NCI-H82 (cell line): ENCODE measurements around the gene ARSG.

ENCODE experiments used
- DNase-seq: peaks from one replicate; lab custom pipeline; 2025; lab: John Stamatoyannopoulos, UW

Gene ARSG

GRCh38 chr17:68431045-68431608 is 139.8 kb downstream of the ARSG start:
- DNase-seq = no peak

DNA sequence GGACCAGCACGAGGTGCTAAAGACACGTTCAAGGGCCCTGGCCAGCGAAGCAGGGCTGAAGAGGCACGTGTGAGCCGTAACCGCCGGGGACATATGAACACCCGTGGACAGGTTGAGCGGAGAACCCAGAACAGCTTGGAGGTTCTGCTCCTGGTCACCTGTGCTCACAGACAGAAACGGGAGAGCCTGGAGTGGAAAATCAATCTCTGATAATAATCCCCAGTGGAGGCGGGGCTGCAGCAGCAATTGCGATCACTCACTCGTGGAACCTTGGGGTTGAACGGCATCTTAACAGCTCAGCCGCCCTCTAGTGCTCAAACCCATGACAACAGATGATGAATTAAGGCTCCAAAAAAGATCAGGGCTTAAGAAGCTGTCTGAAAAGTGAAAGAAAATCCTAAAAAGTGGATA is 140.4 kb downstream of the ARSG start:
- peak; percentile 81 for DNase-seq

GRCh38 chr17:68432086-68432864 is 141.0 kb downstream of the ARSG start:
- DNase-seq = no peak

GRCh38 chr17:68433211-68433610 is 141.9 kb downstream of the ARSG start:
- no peak for DNase-seq

DNA sequence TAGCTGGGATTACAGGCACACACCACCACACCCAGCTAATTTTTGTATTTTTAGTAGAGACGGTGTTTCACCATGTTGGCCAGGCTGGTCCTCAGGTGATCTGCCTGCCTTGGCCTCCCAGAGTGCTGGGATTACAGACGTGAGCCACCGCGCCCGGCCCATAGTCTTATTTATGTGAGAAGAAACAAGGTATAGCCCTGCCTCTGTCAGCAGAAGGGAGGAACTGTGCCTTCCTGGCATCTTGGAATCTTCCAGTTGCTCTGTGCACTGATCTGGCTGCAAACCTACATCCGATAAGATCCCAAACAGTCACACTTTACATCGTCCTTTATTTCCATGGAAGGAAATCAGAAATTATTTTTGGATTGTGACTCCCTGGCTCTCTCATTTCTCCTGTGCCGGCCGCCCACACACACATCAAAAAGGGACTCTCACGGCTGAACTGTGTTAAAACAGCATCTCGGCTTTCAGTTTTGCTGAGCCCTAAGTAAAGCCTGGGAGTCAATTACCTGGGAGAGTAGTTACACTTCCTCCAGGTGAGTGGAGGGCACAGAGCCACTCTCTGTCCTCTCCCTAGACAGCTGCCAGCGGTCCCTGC is 142.7 kb downstream of the ARSG start:
- DNase-seq = no peak

GRCh38 chr17:68435361-68435760 is 144.1 kb downstream of the ARSG start:
- no peak for DNase-seq

DNA sequence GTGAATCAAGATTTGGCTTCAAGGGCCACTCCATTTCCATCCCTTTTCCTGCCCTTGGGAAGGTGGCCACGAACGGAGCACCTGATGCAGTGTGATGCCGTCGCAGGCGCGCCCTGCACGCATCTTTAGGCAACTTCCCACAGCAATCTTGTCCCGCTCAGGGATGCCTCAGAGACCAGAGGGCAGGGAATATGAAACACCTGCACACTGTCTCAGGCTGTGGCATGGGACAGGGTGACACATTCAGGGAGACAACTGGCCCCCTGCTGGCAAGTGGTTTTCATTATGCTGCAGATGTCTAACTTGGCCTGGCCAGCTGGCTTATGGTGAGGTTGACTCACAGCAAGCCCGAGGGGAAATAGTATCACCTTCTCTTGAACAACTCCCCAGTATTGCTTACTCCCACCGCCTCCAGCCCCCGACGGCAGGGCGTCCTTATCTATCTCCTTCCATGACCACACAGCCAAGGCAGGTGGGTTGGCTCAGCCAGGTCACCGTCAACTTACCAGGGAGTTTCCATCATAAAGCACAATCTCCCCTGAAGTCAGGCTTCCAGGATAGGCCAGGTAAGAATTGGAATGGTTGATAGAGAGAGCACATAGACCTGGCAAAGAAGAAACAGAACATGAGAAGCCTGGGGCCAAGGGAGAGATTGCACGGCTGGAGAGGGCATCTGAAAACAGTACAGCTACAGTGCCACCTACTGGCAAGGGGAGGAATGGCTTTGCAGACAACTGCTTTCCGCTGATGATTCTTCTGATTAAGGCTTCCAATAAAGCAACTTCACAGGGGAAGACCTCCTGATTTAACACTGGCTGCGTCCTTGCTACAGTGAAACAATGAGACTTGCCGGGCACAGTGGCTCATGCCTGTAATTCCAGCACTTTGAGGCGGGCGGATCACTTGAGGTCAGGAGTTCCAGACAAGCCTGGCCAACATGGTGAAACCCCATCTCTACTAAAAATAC is 144.9 kb downstream of the ARSG start:
- DNase-seq = peak; percentile 92

DNA sequence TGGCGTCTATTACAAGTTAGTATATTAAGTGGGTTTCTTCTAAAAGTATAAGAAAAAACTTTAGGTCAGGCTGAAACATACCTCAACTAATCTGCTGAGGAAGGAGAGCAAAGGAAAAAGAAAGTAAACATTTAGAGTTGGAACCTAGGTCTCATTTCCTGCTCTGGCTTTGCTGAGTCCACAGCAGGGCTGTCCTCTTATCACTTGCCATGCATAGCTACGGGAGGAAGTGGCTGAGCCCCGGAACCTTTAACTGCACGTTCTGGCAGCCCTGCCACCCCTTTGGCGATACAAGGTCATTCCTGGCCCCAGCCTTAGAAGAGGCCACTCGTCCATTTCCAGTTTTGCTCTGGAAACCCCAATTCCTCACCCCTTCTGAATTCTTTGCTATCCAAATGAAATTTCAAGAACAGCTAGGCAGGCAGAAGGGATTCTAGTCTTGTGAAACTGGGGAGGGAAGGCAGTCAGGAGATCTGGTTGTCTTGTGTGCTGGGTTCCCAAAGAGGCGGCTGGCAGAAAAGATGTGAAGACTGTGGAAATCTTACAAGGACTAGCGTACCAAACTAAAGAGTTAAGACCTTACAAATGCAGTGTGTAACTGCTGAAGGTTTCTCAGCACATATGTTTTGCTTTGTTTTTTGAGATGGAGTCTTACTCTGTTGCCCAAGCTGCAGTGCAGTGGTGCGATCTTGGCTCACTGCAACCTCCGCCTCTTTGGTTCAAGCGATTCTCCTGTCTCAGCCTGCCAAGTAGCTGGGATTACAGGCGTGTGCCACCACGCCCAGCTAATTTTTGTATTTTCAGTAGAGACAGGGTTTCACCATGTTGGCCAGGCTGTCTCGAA is 146.9 kb downstream of the ARSG start:
- no peak for DNase-seq

- DNase-seq = no peak
Observed at GRCh38 chr17:68439656-68440290, 148.5 kb downstream of the ARSG start.

DNA sequence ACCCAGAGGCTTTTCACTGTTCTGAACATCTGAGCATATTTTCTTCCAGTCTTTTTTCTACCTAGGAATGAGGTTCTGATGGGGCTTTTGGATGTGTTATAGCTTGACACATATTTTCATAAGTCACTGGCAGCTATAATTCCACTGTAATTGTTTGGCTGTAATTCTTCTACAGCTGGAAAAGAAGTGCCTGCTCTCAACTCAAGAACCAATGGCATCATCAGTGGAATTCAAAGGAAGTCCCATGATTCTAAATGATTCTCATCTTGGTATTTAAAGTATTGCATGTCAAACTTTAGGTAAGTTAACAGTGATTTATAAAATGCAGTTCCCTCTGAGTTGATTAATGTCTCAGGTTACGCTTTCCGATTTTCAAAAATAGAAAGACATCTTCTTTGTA is 149.2 kb downstream of the ARSG start:
- DNase-seq = no peak

DNA sequence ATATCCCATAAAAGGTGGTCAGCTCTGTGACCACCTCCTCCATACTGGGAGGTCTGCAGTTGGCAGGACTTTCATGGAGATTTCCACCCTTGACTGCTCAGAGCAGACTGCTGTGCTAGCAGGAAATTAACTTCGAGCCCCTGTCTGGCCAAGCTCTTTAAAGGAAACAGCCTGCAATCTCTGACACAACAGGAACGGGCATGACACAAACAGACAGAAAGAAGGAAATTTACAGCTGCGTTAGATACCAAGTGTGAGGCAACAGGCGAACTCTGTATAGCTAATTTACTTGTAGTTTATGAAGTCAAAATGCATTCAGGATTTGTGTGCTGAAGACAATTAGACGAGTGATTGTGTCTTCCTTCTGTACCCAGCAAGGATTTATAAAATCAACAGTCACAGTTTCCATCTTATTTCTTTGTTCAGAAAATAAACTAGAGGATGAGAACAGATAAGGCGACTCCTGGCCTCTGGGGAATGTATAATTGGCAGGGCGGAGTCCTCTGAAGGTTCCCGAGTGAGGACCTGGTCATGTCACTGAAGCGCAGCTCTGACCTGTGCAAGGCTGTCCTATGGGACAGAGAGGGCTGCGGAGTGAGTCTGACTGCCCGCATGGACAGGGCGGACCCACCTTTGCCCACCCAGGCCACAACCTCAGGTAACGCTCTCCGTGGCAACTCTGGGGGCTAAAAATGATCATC is 149.9 kb downstream of the ARSG start:
- no peak for DNase-seq

GRCh38 chr17:68443972-68444464 is 152.7 kb downstream of the ARSG start:
- DNase-seq = no peak

GRCh38 chr17:68445671-68446070 is 154.4 kb downstream of the ARSG start:
- no peak for DNase-seq

GRCh38 chr17:68446626-68447041 is 155.3 kb downstream of the ARSG start:
- DNase-seq = peak; percentile 96

- no peak for DNase-seq
Observed at GRCh38 chr17:68449021-68449739, 157.9 kb downstream of the ARSG start.

- no peak for DNase-seq
Observed at GRCh38 chr17:68450391-68450790, 159.1 kb downstream of the ARSG start.

- no peak for DNase-seq
Observed at GRCh38 chr17:68450801-68451200, 159.5 kb downstream of the ARSG start.

GRCh38 chr17:68451670-68452354 is 160.5 kb downstream of the ARSG start:
- no peak for DNase-seq
